Midbrain (tissue), 1 donor: ENCODE results near the gene CAMKK2.
"Not testable (repeated sequence)": the region's sequence is repeated elsewhere in the genome, so short reads cannot be mapped to it uniquely, and the experiment has no call there.

Experiments used
- DNase-seq: peaks from one replicate; lab custom pipeline; 2025; lab: John Stamatoyannopoulos, UW

Gene CAMKK2

GRCh38 chr12:121296618-121297434, at the start of gene CAMKK2:
Gene CAMKK2 (minus strand): TSS chr12:121296709. CDS start chr12:121274526, 22,183 bp downstream.
- DNase-seq: peak; percentile 85

- DNase-seq: peak; percentile 74
Measured at GRCh38 chr12:121345151-121345815, 48.8 kb upstream of the CAMKK2 start.

- DNase-seq: no peak
Measured at GRCh38 chr12:121344506-121344905, 48.0 kb upstream of the CAMKK2 start.

- DNase-seq: no peak
Measured at GRCh38 chr12:121337416-121337815, 40.9 kb upstream of the CAMKK2 start.

- DNase-seq: peak; percentile 74
Measured at GRCh38 chr12:121334513-121335343, 38.2 kb upstream of the CAMKK2 start.

GRCh38 chr12:121333747-121334146, 37.2 kb upstream of the CAMKK2 start:
- DNase-seq: no peak

- DNase-seq: no peak
Measured at GRCh38 chr12:121331248-121331647, 34.7 kb upstream of the CAMKK2 start.

- DNase-seq: no peak
Measured at GRCh38 chr12:121330692-121331091, 34.2 kb upstream of the CAMKK2 start.

GRCh38 chr12:121330195-121330594, 33.7 kb upstream of the CAMKK2 start:
- DNase-seq: no peak

GRCh38 chr12:121328620-121329019, 32.1 kb upstream of the CAMKK2 start:
- no peak for DNase-seq

- peak; percentile 62 for DNase-seq
Measured at GRCh38 chr12:121326996-121327674, 30.6 kb upstream of the CAMKK2 start.

- DNase-seq: no peak
Measured at GRCh38 chr12:121325922-121326396, 29.4 kb upstream of the CAMKK2 start.

GRCh38 chr12:121323908-121324307, 27.4 kb upstream of the CAMKK2 start:
- DNase-seq: no peak

- DNase-seq: no peak
Measured at GRCh38 chr12:121318121-121318520, 21.6 kb upstream of the CAMKK2 start.

GRCh38 chr12:121314431-121314830, 17.9 kb upstream of the CAMKK2 start:
- DNase-seq: no peak

GRCh38 chr12:121310231-121310630, 13.7 kb upstream of the CAMKK2 start:
- DNase-seq: not testable (repeated sequence)

- not testable (repeated sequence) for DNase-seq
Measured at GRCh38 chr12:121307397-121307796, 10.9 kb upstream of the CAMKK2 start.

GRCh38 chr12:121304306-121304705, 7.8 kb upstream of the CAMKK2 start:
- DNase-seq: no peak

GRCh38 chr12:121301876-121302275, 5.4 kb upstream of the CAMKK2 start:
- DNase-seq: no peak

- no peak for DNase-seq
Measured at GRCh38 chr12:121300083-121300819, 3.7 kb upstream of the CAMKK2 start.

- DNase-seq: no peak
Measured at GRCh38 chr12:121299662-121300061, 3.2 kb upstream of the CAMKK2 start.
